ENCODE measurements around the gene UROC1. TPM values are rescaled to one million over a fixed set of nuclear protein-coding genes. Genes with fewer than 3 reads are reported as not detected.

UROC1 gene
- total and polyA plus RNA-seq, 2 of the 13 experiments (the other 11 are each of a cell fraction or from before 2014, with no cell fraction given): 0.71 to 1.3 TPM

DNA sequence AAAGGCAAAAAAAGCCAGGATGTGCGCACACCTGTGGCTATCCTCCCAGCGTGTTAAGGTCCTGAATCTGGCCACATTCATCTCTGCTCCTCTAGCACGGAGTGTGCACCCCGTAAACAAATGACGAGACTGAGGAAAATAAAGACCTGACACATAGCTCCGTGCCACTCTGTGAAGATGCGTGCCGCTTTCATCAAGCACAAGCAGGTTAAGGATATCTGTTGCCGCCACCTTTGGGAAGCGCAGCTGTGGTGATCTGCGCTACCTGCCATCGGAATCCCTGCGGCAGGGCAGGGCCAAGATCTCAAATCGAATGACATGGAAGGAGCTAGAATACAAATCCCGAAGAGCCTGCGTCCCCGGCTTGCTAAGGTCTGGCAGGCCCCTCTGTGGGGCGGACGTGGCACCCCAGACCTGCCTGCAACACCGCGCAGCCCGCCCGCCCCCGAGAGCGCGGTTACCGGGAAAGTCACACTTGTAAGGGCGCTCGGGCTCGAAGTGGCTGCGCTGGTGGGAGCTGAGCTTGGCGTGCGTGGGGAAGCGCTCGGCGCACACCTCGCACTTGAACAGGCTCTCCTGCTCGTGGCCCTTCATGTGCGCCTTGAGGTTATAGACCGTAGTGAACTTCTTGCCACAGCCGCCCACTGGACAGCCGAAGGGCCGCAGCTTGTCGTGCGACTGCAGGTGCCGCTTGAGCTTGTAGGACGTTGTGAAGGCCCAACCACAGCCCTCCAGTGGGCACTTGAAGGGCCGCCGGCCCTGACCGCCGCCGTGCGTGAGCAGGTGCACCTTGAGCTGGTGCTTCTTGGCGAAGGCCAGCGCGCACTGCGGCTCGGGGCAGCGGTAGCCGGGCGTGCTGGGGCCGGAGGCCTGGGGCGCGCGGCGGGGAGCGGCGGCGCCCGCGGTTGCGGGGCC lies 42.8 kb downstream of the UROC1 start (continued):
- TF ChIP-seq NR2F1 (CRISPR knock-in tag; IDR thresholded peaks at IDR 0.05) (no peak), MED1 (CRISPR knock-in tag; IDR thresholded peaks at IDR 0.05) (peak; percentile 29; the same call in 1 of the 2 replicates), ATF3 (CRISPR knock-in tag; IDR thresholded peaks at IDR 0.05) (0 out of 2 replicates have a peak, but pooled peaks have one; percentile 24), HMG20A (CRISPR knock-in tag; IDR thresholded peaks at IDR 0.05; ENCODE audit: borderline replicate concordance) (no peak), DNMT1 (CRISPR knock-in tag; IDR thresholded peaks at IDR 0.05) (no peak), ZNF446 (CRISPR knock-in tag; IDR thresholded peaks at IDR 0.05) (no peak), PREB (CRISPR knock-in tag; IDR thresholded peaks at IDR 0.05) (no peak), ZBTB7A (CRISPR knock-in tag; IDR thresholded peaks at IDR 0.05) (no peak), SAFB2 (CRISPR knock-in tag; IDR thresholded peaks at IDR 0.05; ENCODE audit: borderline replicate concordance, low read depth) (no peak; the same call in 1 of the 2 replicates), ZNF34 (CRISPR knock-in tag; IDR thresholded peaks at IDR 0.05; ENCODE audit: borderline replicate concordance) (no peak), KDM5B (CRISPR knock-in tag; IDR thresholded peaks at IDR 0.05; ENCODE audit: borderline replicate concordance) (0 out of 2 replicates have a peak, but pooled peaks have one; percentile 44), KLF12 (CRISPR knock-in tag; IDR thresholded peaks at IDR 0.05; ENCODE audit: borderline replicate concordance) (peak; percentile 70; the same call in 1 of the 2 replicates), ZBTB7B (CRISPR knock-in tag; IDR thresholded peaks at IDR 0.05) (0 out of 2 replicates have a peak, but pooled peaks have one; percentile 21), KMT2A (CRISPR knock-in tag; IDR thresholded peaks at IDR 0.05) (peak; percentile 80), ZNF205 (CRISPR knock-in tag; IDR thresholded peaks at IDR 0.05) (no peak), ZNF616 (CRISPR knock-in tag; IDR thresholded peaks at IDR 0.05; ENCODE audit: low read depth) (no peak), ELF4 (CRISPR knock-in tag; IDR thresholded peaks at IDR 0.05; ENCODE audit: borderline replicate concordance) (no peak), SPEN (CRISPR knock-in tag; IDR thresholded peaks at IDR 0.05; ENCODE audit: low read depth) (no peak), FOXC1 (CRISPR knock-in tag; IDR thresholded peaks at IDR 0.05; ENCODE audit: borderline replicate concordance) (0 out of 2 replicates have a peak, but pooled peaks have one; percentile 22), THAP7 (CRISPR knock-in tag; IDR thresholded peaks at IDR 0.05) (no peak)
- TF ChIP-seq, protein P1, sequence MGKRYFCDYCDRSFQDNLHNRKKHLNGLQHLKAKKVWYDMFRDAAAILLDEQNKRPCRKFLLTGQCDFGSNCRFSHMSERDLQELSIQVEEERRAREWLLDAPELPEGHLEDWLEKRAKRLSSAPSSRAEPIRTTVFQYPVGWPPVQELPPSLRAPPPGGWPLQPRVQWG (CRISPR knock-in tag; IDR thresholded peaks at IDR 0.05; ENCODE audit: borderline replicate concordance, low read depth): no peak
- TF ChIP-seq, protein P2, sequence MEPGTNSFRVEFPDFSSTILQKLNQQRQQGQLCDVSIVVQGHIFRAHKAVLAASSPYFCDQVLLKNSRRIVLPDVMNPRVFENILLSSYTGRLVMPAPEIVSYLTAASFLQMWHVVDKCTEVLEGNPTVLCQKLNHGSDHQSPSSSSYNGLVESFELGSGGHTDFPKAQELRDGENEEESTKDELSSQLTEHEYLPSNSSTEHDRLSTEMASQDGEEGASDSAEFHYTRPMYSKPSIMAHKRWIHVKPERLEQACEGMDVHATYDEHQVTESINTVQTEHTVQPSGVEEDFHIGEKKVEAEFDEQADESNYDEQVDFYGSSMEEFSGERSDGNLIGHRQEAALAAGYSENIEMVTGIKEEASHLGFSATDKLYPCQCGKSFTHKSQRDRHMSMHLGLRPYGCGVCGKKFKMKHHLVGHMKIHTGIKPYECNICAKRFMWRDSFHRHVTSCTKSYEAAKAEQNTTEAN (CRISPR knock-in tag; conservative IDR thresholded peaks at IDR 0.05): no peak
- TF ChIP-seq, protein P3, sequence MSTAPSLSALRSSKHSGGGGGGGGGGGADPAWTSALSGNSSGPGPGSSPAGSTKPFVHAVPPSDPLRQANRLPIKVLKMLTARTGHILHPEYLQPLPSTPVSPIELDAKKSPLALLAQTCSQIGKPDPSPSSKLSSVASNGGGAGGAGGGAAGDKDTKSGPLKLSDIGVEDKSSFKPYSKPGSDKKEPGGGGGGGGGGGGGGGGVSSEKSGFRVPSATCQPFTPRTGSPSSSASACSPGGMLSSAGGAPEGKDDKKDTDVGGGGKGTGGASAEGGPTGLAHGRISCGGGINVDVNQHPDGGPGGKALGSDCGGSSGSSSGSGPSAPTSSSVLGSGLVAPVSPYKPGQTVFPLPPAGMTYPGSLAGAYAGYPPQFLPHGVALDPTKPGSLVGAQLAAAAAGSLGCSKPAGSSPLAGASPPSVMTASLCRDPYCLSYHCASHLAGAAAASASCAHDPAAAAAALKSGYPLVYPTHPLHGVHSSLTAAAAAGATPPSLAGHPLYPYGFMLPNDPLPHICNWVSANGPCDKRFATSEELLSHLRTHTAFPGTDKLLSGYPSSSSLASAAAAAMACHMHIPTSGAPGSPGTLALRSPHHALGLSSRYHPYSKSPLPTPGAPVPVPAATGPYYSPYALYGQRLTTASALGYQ (CRISPR knock-in tag; IDR thresholded peaks at IDR 0.05): no peak
